HG03520 (cell line): Measurements from ENCODE around the gene CERS3.

Experiments used
- ATAC-seq: cut with Tn5 transposase; IDR thresholded peaks from one replicate; pipeline ENCODE4 v1.9.1; 2021; ENCODE audit warnings: mild to moderate bottlenecking, moderate library complexity; ENCODE audit not compliant: unreplicated experiment

CERS3 gene

DNA sequence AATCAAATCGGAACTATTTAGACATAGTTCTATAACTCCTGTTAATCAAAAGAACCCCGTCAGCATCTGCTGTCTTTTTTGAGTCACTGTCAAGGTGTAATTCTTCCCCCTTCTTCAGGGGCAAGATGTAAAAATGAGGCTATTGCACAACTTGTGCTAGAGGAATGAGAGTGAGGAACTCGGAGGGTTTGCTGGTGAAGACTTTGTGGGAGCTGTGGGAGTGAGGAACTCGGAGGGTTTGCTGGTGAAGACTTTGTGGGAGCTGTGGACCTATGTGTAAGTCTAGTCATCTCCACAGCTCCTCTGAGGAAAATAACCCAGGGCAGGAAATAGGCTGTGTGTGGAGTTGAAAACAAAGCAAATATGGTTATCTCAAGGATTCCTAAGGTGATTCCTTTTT is 2.5 kb upstream of the CERS3 start:
- no peak for ATAC-seq

GRCh38 chr15:100529556-100529955 is 806 bp upstream of the CERS3 start:
- ATAC-seq, result no peak

DNA sequence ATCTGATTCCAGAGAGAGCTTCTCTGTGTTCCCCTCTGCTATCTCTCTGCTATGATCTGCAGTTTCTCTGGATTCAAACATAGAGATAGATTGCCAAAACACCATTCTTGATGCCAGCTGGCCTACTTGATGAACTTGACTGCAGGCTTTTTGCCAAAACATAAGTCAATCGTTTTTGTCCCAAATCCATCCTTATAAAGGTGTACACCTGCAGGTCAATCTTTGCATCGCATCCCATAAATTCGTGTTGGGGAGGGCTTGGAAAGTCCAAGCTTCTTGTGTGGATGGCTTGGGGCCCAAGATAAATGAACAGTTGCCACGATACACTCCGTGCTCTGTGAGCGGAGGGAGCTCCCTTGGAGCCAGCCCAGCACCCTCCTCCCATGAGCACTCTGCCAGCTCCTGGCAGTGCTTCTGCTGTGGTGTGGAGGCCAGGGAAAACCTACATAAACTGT is 2.7 kb downstream of the CERS3 start:
- ATAC-seq, result no peak

GRCh38 chr15:100525436-100525835 is 3.3 kb downstream of the CERS3 start:
- ATAC-seq, result no peak

DNA sequence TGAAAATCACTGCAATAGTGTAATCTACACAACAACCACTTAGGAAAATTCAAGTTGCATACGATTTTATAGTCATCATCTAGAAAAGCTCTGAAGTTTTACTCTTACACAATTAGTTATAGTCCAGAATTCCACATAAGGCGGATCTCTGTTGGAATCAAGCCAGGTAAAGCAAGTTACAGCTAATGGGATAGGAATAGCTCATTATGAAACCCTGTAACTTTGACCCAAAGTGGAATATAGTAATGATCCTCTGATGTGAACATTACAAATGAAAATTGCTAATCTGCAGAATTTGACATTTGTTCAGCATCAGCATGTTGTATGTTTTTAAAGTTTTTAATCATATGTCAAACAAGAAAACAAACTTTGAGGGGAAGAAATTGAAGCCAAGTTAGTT is 4.4 kb downstream of the CERS3 start:
- no peak for ATAC-seq

DNA sequence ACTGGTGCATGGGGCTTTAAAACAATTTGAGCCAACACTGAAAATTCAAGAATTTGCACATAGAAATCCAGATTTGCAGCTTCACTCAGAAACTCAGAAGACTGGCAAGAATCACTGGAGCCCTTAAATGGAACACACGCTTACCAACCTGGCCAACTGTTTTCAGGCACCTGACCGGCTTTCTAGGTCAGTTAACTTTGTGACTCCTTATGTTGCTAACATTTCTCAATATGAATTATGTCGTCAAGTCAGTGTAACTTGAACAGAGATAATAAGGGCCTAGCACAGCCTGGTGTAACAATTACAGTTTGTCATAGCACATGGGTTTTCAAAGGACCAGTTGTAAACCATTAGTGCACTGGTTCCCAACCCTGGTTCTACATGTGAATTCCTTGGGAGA is 6.8 kb downstream of the CERS3 start:
- no peak for ATAC-seq

DNA sequence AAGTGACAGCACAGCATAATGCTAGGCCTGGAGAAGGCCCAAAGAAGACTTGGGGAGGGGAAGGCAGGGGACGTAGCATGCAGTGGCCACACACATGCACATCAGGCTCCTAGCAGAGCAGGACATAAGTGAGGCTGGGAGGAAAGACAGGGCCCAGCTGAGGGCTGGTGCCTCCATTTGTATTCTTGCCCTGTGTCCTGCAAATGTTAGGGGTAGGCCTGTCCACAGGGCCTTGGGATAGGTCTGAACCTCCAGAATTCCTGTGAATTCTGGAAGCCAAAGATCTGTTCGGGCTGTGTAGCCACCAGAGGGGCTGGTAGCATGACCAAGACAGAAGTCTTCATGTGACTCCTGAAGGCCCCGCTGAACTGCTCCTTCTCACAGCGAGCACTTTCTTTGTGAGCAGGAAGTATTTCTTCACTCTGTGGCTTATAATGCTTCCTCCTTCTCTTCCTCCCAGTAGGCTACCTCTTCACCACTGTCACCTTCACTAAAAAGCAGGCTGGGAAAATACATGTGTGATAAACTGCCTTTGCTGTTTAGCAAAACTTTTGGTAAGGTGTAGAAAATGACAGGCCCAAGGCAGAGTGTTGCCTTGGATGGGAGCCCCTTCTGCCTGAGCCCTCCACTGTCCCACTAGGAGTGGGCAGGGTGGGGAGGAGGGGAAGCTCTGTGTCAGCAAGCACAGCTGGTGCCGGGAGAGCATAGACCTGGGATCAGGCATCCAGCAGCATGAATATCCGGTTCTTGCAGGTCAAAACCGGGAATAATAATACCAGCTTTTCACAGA is 8.4 kb downstream of the CERS3 start:
- ATAC-seq, result no peak

DNA sequence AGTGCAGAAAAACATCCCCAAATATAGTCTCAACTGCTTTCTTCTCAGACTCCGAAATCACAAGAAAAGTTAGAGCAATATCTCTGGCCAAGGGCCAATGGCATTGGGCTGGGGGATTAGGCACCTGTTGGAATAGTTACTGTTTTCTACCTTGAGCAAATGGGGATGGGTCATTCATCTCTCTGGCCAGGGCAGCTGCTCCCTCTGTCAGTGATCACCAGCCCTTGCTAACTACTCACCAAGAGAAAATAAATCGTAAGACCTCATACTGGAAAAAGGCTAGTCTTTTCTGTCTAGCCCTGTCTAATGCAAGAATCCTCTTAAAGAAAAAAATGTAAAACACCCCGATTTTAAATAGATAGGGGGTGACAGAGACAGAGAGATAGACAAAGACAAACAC is 10.9 kb downstream of the CERS3 start:
- ATAC-seq, result no peak

DNA sequence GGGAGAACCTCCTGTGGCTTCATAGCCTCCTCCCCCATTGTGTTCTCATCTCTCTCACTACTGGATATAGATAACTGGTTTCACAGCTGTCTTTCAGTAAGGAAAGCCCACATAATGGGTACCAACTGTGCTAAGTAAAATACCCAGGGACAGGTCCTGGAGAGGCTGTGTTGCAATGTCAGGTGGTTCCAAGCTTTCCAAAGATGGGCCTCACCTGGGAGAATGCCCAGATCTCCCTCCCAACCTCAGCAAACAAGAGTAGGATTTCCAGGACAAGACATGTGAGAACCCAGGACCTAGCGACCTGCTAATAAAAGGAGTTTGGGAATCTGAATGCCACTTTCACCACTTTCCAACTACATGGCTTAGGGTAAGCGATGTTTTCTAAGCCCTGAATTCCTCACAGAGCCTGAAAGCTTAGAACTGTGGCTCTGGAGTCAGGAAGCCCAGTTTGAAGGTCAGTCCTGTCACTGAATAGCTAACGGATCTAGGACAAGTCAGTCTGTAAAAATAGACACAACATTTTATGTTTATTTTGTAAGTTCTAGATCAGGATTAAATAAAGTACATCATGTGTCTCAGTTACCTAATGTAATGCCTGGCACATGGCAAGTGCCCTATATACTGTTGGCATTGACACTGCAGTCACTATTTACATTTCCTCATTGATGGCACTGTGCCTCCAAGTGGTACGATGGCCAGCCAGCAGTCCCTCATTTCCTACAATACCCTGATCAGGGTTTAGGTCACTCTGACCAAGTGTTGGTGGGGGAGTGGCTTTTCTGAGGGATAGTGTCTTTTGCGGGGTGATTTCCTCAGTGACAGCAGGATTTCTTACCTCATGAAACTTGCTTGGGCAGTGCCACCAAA is 11.9 kb downstream of the CERS3 start:
- ATAC-seq, result no peak

DNA sequence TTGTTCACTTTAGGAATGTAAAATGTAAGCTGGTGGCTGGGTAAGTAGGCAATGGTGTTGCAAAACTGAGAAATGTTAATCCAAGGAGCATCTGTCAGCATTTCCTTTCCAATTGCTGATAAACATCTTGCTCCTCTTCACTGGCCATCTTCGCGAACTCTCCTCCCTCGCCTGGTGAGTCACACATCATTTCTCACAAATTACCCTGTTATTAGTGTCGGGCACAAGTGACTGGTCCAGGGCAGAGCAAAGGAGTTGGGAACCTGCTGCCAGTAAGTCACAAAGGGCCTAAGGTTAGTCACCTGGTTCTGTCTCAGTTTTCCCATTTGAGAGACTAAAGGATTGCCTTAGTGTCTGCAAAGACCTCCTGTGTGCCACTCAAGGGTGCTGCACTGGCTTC is 13.0 kb downstream of the CERS3 start:
- no peak for ATAC-seq

GRCh38 chr15:100508641-100509300 is 20.0 kb downstream of the CERS3 start:
- ATAC-seq, result no peak

DNA sequence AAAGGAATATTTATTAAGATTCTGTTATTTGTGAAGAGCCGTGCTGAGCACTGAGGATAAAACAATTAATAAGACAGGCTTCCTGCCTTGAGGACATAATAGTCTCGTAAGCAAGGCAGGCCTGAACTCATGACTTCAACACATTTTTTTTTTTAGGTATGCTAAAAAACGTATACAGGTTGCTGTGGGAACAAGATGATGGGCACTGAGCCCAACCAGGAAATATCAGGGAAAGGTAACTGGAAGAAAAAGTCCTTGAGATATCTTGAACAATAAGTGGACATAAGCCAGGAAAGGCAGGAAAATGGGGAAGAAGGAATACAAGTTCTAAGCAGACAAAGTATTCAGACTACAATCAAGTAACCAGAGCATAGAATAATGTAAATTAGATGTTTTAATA is 26.1 kb downstream of the CERS3 start:
- no peak for ATAC-seq

DNA sequence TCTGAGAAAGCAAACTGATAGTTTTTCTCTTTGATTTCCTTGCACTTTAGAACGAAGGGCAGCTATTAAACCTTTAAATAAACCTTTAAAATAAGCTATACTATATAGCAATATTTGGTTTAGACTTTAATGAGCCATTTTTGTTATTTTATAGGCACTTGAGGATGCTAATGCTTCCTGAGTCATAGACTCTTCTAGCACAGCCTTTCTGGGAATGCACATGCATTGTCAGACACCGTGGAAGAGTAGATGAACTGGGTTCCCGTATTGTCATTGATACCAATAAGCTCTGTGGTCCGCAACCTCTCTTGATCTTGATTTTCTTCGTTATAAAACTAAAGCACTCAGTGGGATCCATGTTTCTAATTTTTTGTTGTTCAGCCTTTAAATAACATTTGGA is 27.6 kb downstream of the CERS3 start:
- ATAC-seq, result no peak

- no peak for ATAC-seq
These were observed 28.3 kb downstream of the CERS3 start for GRCh38 chr15:100500226-100500990.

DNA sequence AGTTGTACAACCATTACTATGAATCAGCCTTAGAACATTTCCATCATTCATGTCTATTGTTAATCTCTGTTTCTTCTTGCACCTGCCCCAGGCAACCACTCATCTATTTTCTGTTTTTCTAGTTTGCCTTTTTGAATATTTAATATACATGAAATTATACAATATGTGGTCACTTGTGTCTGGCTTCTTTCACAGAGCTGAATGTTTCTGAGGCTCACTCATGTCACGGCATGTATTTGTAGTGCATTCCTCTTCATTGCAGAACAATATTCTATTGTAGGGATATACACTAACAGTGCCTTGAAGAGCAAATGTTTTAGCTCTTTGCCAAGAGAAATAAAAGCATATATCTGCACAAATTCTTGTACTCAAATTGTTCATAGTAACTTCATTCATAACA is 32.9 kb downstream of the CERS3 start:
- no peak for ATAC-seq

GRCh38 chr15:100493213-100493612 is 35.5 kb downstream of the CERS3 start:
- no peak for ATAC-seq

DNA sequence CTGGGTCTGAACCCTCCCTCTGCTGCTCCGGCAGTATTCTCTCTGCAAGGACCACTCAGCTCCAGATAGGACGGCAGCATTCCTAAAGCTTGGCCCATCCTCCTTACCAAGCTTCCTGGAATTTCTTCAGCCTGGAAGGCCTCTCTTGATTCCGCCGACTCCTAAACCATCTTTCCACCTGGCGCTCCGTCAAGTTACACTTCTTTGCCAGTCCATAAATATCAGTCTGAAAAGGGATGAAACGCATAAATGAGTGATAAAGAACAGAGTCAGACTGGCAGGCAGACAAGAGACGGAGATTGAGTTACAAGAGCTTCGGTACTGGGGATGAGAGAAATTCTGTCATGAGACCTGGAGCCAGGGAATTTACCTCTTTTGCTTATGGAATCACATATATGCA is 44.3 kb downstream of the CERS3 start:
- ATAC-seq, result no peak

GRCh38 chr15:100483370-100483769 is 45.4 kb downstream of the CERS3 start:
- ATAC-seq, result no peak

GRCh38 chr15:100476805-100477204 is 51.9 kb downstream of the CERS3 start:
- ATAC-seq, result no peak

DNA sequence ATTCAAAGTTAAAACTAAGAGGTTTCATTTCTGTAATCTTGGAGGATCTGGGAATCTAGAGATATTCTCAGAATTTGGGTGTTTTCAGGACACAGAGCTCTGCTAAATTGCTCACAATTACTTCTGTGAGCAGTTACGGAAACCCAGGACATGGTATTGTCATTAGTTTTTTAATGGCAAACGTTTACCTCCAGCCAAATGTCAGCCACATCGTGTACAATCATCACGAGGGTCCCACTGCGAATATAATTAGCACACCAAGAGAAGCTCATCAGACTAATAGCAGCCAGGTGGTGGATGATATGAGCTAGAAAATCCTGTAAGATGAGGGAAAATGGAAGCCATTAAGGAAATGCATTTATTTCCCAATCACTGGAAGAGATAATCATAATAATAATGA is 56.0 kb downstream of the CERS3 start:
- no peak for ATAC-seq

DNA sequence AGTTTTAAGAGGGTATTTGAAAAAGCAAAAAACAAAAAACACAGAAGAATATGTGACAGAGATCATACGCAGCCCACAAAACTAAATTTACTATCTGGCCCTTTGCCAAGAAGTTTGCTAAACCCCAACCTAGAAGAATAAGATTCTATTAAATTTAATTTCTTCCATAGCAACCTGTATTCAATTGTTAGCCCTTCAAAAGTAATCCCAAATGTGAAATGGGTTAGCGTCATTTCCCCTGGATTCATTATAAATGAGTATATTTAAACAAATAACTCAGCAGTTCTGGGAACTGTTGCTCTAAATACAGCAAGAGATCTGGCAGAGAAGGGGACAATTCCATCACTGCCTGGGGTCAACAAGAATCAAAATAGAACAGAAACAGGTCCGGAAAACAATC is 56.8 kb downstream of the CERS3 start:
- ATAC-seq, result no peak
